Peyer's patch (tissue), 4 donors: ENCODE measurements around the gene POP4.

Experiments used
- CTCF ChIP-seq, 6 experiments: fragments of 450-650 bp in 4 of 6; fragments of 200-600 bp in 2 of 6; sonication (generic) in 1 of 6; IDR thresholded peaks; one replicate each; pipeline ENCODE4 v1.5.1; 2017 to 2019; ENCODE audit warnings: antibody characterized with exemption in 6 of 6, mild to moderate bottlenecking in 3 of 6, moderate library complexity in 1 of 6
- POLR2A ChIP-seq, 2 donors: fragments of 450-650 bp; IDR thresholded peaks; one replicate each; pipeline ENCODE4 v1.5.1; 2017; ENCODE audit warnings: antibody characterized with exemption in 2 of 2, mild to moderate bottlenecking in 2 of 2, moderate library complexity in 2 of 2

- TF ChIP-seq POLR2A (IDR thresholded peaks at IDR 0.05): no peak
- TF ChIP-seq CTCF (IDR thresholded peaks at IDR 0.05): no peak
Observed at GRCh38 chr19:29614046-29614445, 8.0 kb downstream of the POP4 start.
